ENCODE results near the gene KLHL25.
"Not testable (repeated sequence)": the region's sequence is repeated elsewhere in the genome, so short reads cannot be mapped to it uniquely, and the experiment has no call there.

The KLHL25 gene

GRCh38 chr15:85826756-85827515, 32.2 kb upstream of the KLHL25 start:
- no peak for TF ChIP-seq ZNF274 (IDR thresholded peaks at IDR 0.05; ENCODE audit: low read depth, low read length)
- H3K4me3 ChIP-seq (ENCODE audit: low read length): no peak overlapping the region

- H3K4me3 ChIP-seq (ENCODE audit: low read length): no peak overlapping the region
- TF ChIP-seq ZNF274 (IDR thresholded peaks at IDR 0.05; ENCODE audit: low read depth, low read length): no peak
Measured at GRCh38 chr15:85825719-85826118, 31.0 kb upstream of the KLHL25 start.

- no peak overlapping the region for H3K4me3 ChIP-seq (ENCODE audit: low read length)
- TF ChIP-seq ZNF274 (IDR thresholded peaks at IDR 0.05; ENCODE audit: low read depth, low read length): no peak
Measured at GRCh38 chr15:85825118-85825517, 30.4 kb upstream of the KLHL25 start.

GRCh38 chr15:85821545-85821944, 26.8 kb upstream of the KLHL25 start:
- no peak for TF ChIP-seq ZNF274 (IDR thresholded peaks at IDR 0.05; ENCODE audit: low read depth, low read length)
- H3K4me3 ChIP-seq (ENCODE audit: low read length): no peak overlapping the region

- H3K4me3 ChIP-seq (ENCODE audit: low read length): no peak overlapping the region
- TF ChIP-seq ZNF274 (IDR thresholded peaks at IDR 0.05; ENCODE audit: low read depth, low read length): no peak
Measured at GRCh38 chr15:85819938-85820337, 25.2 kb upstream of the KLHL25 start.

- H3K4me3 ChIP-seq (ENCODE audit: low read length): no peak overlapping the region
- no peak for TF ChIP-seq ZNF274 (IDR thresholded peaks at IDR 0.05; ENCODE audit: low read depth, low read length)
Measured at GRCh38 chr15:85813234-85813633, 18.5 kb upstream of the KLHL25 start.

- no peak overlapping the region for H3K4me3 ChIP-seq (ENCODE audit: low read length)
- TF ChIP-seq ZNF274 (IDR thresholded peaks at IDR 0.05; ENCODE audit: low read depth, low read length): no peak
Measured at GRCh38 chr15:85810075-85810474, 15.3 kb upstream of the KLHL25 start.

GRCh38 chr15:85805420-85805819, 10.7 kb upstream of the KLHL25 start:
- no peak for TF ChIP-seq ZNF274 (IDR thresholded peaks at IDR 0.05; ENCODE audit: low read depth, low read length)
- no peak overlapping the region for H3K4me3 ChIP-seq (ENCODE audit: low read length)

- TF ChIP-seq ZNF274 (IDR thresholded peaks at IDR 0.05; ENCODE audit: low read depth, low read length): no peak
- H3K4me3 ChIP-seq (ENCODE audit: low read length): no peak overlapping the region
Measured at GRCh38 chr15:85804481-85805170, 9.9 kb upstream of the KLHL25 start.

GRCh38 chr15:85802617-85803016, 7.9 kb upstream of the KLHL25 start:
- not testable (repeated sequence) for H3K4me3 ChIP-seq (ENCODE audit: low read length)

- no peak overlapping the region for H3K4me3 ChIP-seq (ENCODE audit: low read length)
- TF ChIP-seq ZNF274 (IDR thresholded peaks at IDR 0.05; ENCODE audit: low read depth, low read length): no peak
Measured at GRCh38 chr15:85800478-85801123, 5.9 kb upstream of the KLHL25 start.

GRCh38 chr15:85796371-85796770, 1.6 kb upstream of the KLHL25 start:
- not testable (repeated sequence) for H3K4me3 ChIP-seq (ENCODE audit: low read length)

- H3K4me3 ChIP-seq (ENCODE audit: low read length): peak overlapping the region; percentile 75
- TF ChIP-seq ZNF274 (IDR thresholded peaks at IDR 0.05; ENCODE audit: low read depth, low read length): no peak
Measured at GRCh38 chr15:85795337-85796305, 896 bp upstream of the KLHL25 start.
